HL-60 (cell line): ENCODE results near the gene GNLY.

Source experiments
- DNase-seq, 2 experiments: peaks; one replicate each; pipeline ENCODE4 v3.0.0-alpha.2; 2010 to 2020; ENCODE audit warnings: low read depth in 1 of 2, low spot score in 1 of 2
- H3K27ac ChIP-seq: fragments of 250-450 bp; sonication (Bioruptor Pico); replicated peaks from 2 replicates; pipeline ENCODE4 v1.5.1; 2020; ENCODE audit warnings: mild to moderate bottlenecking, moderate library complexity
- H3K27me3 ChIP-seq: fragments of 250-450 bp; sonication (Bioruptor Pico); 2 replicates; pipeline ENCODE4 v1.5.1; 2021; ENCODE audit warnings: mild to moderate bottlenecking, moderate library complexity; ENCODE audit not compliant: insufficient read depth, poor library complexity, severe bottlenecking
- H3K4me3 ChIP-seq: replicated peaks from 2 replicates; pipeline ENCODE4 v1.5.1; 2011; ENCODE audit warnings: mild to moderate bottlenecking, control low read depth, low read length; ENCODE audit not compliant: insufficient read depth
- CTCF ChIP-seq: IDR thresholded peaks from one replicate; pipeline ENCODE4 v1.5.1; 2011; ENCODE audit warnings: low read length, control low read depth, inconsistent platforms; ENCODE audit not compliant: insufficient read depth
- GABPA ChIP-seq: IDR thresholded peaks from 2 replicates; pipeline ENCODE4 v1.6.1; 2012; ENCODE audit warnings: low read depth
- POLR2AphosphoS5 ChIP-seq: IDR thresholded peaks from 2 replicates; pipeline ENCODE4 v1.6.1; 2012; ENCODE audit warnings: low read depth
- REST ChIP-seq: IDR thresholded peaks from 2 replicates; pipeline ENCODE4 v1.6.1; 2012; ENCODE audit warnings: low read depth; ENCODE audit not compliant: insufficient replicate concordance
- SPI1 ChIP-seq: IDR thresholded peaks from 2 replicates; pipeline ENCODE4 v1.6.1; 2012; ENCODE audit warnings: low read depth, mild to moderate bottlenecking, borderline replicate concordance

Gene GNLY

GRCh38 chr2:85705680-85706039, 11.5 kb downstream of the GNLY start:
- no peak overlapping the region for H3K4me3 ChIP-seq
- DNase-seq: peak; percentile 78 to 100

GRCh38 chr2:85706063-85706462, 11.9 kb downstream of the GNLY start:
- H3K27ac ChIP-seq: peak overlapping the region; percentile 91
- DNase-seq: no peak
- TF ChIP-seq GABPA: no peak
- TF ChIP-seq POLR2AphosphoS5: no peak
- TF ChIP-seq CTCF: no peak
- TF ChIP-seq REST: no peak
- TF ChIP-seq SPI1: no peak
- H3K4me3 ChIP-seq: no peak overlapping the region
- no peaks in the 10 kb centered on the region for H3K27me3 ChIP-seq

More at GRCh38 chr2:85705680-85706039, 11.5 kb downstream of the GNLY start:
- Histone ChIP-seq H3K27ac (peak overlapping the region; percentile 91), H3K27me3 (no peaks in the 10 kb centered on the region)
- no peak for TF ChIP-seq CTCF
- no peak for TF ChIP-seq GABPA
- TF ChIP-seq REST: no peak
- peak; percentile 52; the same call in 1 of the 2 replicates for TF ChIP-seq SPI1
- TF ChIP-seq POLR2AphosphoS5: peak; percentile 90

- TF ChIP-seq GABPA (no peak), POLR2AphosphoS5 (peak; percentile 66), SPI1 (peak; percentile 66; the same call in 1 of the 2 replicates), CTCF (no peak)
- H3K4me3 ChIP-seq: no peak overlapping the region
- peak overlapping the region; percentile 91 for H3K27ac ChIP-seq
- DNase-seq: peak in 1 of 2 experiments; percentile 92
- no peaks in the 10 kb centered on the region for H3K27me3 ChIP-seq
Measured at GRCh38 chr2:85706599-85707296, 12.6 kb downstream of the GNLY start.

GRCh38 chr2:85707304-85707703, 13.1 kb downstream of the GNLY start:
- Histone ChIP-seq H3K4me3 (no peak overlapping the region), H3K27ac (peak overlapping the region; percentile 91), H3K27me3 (no peaks in the 10 kb centered on the region)
- peak; percentile 97 for TF ChIP-seq CTCF
- TF ChIP-seq REST: no peak
- peak; percentile 89 to 92 for DNase-seq
